SKM-1 treated with dmso at 0.1 percent for 144 hours (cell line): ENCODE measurements around the gene CDK4.

Experiments
- DNase-seq: peaks from one replicate; lab custom pipeline; 2025; ENCODE audit not compliant: unreplicated experiment; lab: John Stamatoyannopoulos, UW

Gene CDK4

GRCh38 chr12:57740656-57741412 is 11.3 kb downstream of the CDK4 start:
- no peak for DNase-seq

GRCh38 chr12:57739914-57740538 is 12.1 kb downstream of the CDK4 start:
- no peak for DNase-seq

- no peak for DNase-seq
These were observed 12.7 kb downstream of the CDK4 start for GRCh38 chr12:57739387-57739786.

DNA sequence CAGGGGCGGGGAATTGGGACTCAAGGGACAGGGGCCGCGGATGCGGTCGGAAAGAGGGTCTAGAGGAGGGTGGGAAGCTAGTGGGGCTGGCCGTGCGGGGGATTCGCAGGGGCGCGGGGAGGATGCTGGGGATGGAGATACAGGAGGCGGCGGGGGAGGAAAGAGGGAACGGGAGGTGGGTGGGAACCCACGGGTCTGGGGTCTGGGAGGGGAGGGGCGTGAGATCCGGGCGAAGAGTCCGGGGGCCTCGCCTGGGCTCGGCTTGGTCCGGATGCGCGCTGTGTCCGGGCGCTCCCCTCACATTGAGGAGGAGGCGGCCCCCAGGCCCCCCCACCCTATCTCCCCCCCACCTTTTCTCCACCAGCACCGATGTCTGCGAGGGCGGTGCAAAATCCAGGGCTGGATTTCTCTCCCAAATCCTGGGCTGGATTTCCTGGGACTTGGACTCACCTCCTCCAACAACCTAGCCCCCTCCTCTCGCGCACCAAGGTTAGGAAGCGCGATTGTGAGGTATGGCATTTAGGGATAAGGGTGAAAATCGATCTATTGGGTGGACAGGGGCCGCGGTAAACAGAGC is 13.4 kb downstream of the CDK4 start, which contains the start of gene AGAP2:
Gene AGAP2 (minus strand): TSS at position 82 of the 577 bp plus-strand sequence. CDS start 496 bp downstream, outside the sequence.
- no peak for DNase-seq

DNA sequence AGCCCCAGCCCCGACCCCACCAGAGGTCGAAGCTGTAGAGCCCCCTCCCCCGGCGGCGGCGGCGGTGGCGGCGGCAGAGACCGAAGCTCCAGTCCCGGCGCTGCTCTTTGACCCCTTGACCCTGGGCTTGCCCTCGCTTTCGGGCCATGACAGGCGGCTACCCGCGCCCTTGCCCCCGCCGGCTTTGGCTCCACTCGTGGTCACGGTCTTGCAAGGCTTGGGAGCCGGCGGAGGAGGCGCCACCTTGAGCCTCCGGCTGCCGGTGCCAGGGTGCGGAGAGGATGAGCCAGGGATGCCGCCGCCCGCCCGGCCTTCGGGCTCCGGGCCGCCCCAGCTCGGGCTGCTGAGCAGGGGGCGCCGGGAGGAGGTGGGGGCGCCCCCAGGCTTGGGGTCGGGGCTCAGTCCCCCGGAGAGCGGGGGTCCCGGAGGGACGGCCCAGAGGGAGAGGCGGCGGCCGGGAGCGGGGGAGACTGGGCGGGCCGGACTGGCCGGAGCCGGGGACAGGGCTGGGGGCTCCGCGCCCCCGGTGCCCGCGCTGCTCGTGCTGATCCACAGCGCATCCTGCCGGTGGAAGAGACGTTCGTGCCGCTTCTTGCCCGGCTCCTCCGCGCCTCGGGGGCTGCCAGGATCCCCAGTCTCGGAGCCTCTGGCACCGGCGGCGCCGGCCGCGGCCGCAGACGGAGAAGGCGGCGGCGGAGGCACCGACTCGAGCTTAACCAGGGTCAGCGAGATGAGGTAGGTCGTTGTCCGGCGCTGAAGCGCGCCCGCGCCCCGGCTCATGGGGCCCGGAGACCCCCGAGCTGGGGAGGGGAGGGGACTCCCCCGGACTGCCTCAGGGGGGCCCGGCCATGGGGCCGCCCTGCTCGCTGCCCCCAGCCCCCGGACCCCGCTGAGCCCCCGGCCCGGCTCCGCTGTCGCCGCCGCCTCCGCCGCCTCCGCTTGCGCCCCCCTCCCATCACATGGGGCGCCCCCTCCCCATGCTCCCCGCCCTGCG is 14.3 kb downstream of the CDK4 start:
- no peak for DNase-seq

DNA sequence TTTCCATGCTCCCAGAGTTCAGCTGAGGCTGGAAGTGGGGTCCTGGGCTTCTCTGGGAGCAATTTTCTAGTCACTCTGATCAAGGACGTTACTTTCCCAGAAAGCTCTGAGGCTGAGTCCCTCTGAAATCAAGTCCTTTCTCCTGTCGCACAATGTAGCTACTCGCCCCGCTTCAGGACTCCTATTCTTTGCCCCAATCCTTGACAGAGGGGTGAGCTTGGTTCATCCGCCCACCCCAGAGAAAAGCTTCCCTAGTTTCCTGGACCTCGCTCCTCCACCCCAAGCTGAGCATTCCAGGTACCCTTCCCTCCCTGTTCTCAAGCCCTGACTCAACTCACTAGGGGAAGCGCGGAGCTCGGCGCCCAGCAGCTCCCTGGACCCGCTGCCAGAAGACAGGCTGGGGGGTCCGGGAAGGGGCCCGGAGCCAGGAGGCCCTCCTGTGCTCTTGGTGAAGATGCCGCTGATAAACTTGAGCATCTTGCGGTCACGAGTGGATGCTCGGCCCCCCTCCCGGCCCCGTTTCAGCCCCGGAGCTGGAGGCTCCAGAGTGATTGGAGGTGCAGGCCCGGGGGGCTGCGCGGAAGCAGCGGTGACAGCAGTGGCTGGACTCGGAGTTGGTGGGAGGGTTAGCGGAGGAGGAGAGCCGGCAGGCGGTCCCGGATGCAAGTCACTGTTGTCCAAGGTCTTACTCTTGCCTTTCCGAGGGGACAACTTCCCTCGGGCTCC is 15.2 kb downstream of the CDK4 start:
- no peak for DNase-seq

GRCh38 chr12:57735952-57736740 is 16.0 kb downstream of the CDK4 start:
- no peak for DNase-seq

DNA sequence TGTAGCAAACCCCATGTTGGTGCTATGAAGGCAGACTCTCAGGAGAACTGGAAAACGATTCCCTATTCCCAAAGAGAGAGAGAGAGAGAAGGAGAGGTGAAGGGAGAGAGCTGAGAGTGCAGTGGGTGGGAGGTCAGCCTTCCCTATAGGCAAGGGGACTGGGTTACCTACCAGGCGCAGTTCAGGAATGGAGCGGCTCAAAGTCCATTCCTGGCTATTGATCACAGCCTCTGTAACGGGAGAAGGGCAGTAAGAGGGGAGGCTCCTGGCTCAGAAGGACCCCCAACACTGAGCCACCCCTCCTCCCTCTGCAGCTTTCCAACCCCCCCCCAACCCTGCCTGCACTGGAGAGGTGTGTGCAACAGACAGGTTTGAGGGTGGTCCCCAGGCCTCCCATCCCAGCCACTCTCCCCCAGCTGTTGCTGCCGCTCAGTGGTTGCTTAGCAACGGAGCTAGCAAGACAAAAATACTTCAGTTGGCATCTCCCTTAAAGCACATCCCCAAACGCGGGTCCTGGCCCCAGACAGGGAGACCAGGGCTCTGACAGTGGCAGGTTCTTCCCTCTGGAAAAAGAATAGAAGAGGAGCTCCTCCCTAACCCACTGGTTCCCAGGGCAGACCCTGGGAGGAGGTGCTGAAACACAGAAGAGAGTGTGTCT is 16.8 kb downstream of the CDK4 start:
- no peak for DNase-seq

DNA sequence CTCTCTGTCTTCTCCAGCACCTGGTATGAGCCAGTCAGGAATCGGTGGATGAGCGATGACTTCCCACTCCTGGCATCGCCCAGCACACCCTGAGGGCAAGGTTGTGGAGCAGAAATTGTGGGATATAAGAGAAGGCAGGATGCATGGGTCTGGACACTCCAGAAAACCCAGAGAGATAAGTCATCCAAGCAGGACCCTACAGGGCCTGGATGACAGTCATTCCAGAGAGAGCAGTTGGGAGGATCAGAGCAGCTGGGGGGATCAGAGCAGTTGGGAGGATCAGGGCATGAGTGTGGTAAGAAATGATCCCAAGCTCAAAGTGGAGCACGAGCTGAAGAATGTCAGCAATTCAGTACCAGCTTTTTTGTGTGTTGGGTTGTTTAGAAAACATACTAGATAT is 17.5 kb downstream of the CDK4 start:
- no peak for DNase-seq

GRCh38 chr12:57733928-57734327 is 18.2 kb downstream of the CDK4 start:
- no peak for DNase-seq

GRCh38 chr12:57732726-57733593 is 19.1 kb downstream of the CDK4 start:
- no peak for DNase-seq

- no peak for DNase-seq
These were observed 19.8 kb downstream of the CDK4 start for GRCh38 chr12:57732270-57732669.

DNA sequence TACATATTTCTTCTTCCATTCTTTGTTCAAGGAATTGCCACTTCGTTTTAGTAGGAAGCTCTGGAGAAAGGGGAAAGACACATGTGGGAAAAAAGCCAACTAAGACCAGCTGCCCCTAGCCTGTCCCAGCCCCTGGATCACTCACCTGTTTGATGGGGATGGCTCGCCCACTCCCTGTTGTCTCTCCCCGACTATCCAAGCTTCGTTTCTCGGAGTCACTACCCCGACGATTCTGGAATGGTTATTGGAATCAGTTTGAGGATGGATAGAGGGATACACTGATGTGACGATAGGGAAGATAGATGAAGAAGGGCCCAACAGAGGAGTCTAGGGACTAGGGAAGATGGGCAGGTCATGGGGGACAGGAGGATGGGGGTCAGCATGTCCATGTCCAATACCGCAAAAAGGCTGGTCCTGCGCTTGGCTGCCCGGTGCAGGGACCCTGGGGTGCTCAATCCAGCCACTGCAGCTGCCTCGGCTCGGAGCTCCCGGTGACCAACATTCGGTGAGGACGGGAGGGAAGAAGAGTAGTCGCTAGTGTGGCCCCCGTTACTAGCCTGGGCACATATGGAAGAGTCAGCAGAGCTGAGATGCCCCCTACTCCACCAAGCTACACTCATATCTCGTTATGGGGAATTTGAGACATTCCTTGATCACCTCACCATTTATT is 20.6 kb downstream of the CDK4 start:
- no peak for DNase-seq

DNA sequence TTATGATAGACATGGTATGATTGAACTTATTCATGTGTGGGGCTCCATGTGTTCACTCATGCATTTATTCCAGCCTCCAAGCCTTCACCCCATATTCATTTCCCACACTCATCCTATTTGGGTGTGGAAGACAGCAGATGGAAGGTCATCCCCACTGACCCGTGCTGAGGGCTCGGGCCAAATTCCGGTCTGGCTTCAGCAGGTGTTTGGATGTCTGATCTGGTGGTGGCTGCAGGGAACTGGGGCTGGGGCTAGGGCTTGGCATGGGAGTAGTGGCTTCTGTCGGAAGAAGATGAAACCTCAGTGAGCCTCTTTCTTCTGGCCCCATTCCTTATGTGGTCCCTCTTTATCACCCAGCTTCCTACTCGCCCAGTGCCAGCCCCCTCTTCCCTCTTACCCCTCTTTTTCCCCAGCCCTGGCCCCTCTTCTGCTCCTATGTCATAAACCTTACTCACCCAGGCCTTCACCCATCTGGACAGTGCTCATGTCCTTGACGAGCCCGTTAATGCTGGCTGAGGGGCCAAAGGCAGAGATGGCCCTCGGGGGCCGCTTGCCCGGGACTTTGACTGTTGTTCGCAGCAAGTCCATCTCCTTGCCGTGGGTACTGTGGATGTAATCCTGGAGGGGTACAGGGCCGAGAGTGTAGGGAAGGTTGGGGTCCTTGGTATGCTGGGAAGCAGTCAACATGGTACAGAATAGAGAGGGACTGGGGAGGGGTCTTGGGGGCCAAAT is 21.6 kb downstream of the CDK4 start:
- DNase-seq: no peak

DNA sequence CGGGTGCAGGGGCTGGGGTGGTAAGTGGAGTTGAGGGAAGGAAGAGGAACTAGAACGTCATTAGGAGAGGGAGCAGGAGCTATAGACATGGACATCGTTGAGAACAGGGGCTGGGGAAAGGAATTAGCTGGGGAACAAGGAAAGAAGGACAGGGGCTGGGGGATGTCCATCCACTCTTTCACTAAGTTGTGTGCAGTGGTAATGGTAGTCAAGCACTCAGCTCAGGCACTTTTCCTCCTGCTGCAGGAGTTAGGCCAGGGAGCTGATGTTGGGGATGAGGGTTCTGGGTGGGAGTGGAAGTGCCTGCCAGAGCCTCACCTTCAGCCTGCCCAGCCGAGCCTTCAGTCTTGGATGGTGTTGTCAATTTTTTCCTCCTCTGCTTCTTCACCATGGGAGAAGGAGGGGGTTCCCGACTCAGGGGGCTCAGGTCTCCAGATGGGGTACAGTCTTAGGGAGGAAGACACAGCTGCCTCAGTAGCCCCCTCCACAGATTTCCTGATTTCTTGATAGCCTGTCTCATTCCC is 22.7 kb downstream of the CDK4 start:
- DNase-seq: no peak

- no peak for DNase-seq
These were observed 24.2 kb downstream of the CDK4 start for GRCh38 chr12:57727758-57728395.
